HG02885 (cell line): Measurements from ENCODE around the gene CTNS.
A peak's percentile ranks its signal among the peaks of the same experiment; 100 is the strongest.

Source experiments
- ATAC-seq: cut with Tn5 transposase; IDR thresholded peaks from one replicate; pipeline ENCODE4 v1.9.1; 2021; ENCODE audit warnings: mild to moderate bottlenecking; ENCODE audit not compliant: unreplicated experiment, poor library complexity

The CTNS gene

DNA sequence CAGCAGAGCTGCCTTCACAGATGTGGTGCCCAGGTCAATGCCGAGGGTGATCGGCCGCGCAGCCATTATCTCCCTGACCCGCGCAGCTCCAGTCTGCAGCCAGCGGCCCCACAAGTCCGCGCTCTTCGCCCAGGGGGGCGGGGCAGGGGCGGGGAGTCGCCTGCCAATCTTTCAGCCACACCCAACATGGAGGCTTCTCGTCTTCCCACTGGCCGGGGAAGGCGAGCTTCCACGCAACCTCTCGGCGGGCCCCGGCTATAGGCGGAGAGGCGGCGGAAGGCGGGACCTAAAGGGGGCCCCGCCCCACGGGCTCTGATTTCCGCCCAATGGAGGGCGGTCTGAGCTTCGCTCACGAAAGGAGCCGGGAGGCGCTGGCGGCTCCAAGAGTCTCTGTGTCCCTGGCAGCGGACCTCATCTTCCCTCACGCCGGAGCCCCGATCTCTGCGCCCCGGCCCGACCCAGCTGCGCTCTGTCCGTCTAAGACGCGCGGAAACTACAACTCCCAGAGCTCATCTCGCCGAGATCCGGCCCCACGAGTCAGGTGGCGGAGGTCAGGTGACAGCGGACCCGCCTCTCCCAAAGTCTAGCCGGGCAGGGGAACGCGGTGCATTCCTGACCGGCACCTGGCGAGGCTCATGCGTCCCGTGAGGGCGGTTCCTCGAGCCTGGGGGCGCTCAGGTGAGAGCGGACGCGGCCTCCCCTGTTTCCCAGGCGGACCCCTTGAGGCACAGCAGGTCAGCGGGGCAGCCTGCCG lies at the start of gene CTNS, which contains the start of gene SHPK:
Gene CTNS (plus strand): TSS at position 607 of the 754 bp plus-strand sequence. CDS start 3,447 bp downstream, outside the sequence.
Gene SHPK (minus strand): TSS at position 97 of the 754 bp plus-strand sequence. CDS start 31 bp downstream, at position 66.
- peak; percentile 96 for ATAC-seq

GRCh38 chr17:3589784-3590183 lies 46.8 kb upstream of the CTNS start:
- no peak for ATAC-seq

GRCh38 chr17:3590231-3590630 lies 46.3 kb upstream of the CTNS start:
- ATAC-seq = no peak

DNA sequence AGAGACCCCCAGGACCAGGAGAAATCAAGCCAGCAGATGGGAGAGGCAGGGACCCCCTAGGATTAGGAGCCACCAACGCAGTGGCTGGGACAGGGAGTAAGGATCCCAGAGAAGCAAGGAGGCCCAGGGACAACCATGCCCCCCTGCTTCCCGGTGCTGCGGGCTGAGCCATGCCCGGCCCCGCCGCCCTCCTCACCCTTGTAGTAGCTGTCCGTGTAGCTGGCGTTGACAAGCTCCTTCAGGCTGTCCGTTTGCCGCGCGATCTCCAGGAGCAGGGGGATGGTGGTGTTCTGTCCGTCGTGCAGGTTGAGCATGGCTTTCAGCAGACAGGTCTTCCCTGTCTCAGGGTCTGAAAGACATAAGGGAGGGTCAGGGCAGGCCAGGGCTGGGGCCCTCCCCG lies 45.8 kb upstream of the CTNS start:
- no peak for ATAC-seq

- ATAC-seq = no peak
These were observed 44.2 kb upstream of the CTNS start for GRCh38 chr17:3592216-3592860.

GRCh38 chr17:3593384-3593783 lies 43.2 kb upstream of the CTNS start:
- no peak for ATAC-seq

DNA sequence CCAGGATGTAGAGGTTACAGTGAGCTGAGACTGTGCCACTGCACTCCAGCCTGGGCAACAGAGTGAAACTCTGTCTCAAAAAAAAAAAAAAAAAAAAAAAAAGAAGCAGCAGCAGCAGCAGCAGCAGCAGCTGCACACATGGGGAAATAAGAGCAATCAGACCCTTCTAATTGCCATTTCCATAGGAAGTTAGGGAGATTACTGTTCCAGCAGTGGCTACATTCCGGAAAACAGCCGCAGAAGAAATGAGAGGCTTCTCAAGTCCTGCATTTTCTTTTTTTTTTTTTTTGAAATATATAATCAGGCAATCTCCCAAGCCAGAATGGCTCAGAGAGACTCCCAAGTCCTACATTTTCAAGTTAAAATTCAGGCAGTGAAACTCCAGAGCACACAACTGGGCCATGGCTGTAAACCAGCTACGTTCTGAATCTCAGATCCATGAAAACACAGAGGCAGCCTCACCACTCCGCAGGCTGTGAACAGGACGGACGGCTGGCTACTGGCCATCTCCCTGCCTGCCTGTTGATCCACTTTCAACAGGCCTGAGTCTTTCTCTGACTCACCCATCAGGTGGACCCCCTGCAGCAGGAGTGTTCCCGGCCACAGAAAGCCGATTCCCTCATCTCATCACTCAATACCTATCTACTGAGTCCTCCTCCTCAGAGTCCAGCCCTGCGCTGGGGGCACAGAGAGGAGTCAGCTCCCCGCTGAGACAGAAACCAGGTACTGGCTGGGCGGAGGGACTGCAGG lies 42.3 kb upstream of the CTNS start:
- ATAC-seq = no peak

GRCh38 chr17:3594976-3595375 lies 41.6 kb upstream of the CTNS start:
- no peak for ATAC-seq

DNA sequence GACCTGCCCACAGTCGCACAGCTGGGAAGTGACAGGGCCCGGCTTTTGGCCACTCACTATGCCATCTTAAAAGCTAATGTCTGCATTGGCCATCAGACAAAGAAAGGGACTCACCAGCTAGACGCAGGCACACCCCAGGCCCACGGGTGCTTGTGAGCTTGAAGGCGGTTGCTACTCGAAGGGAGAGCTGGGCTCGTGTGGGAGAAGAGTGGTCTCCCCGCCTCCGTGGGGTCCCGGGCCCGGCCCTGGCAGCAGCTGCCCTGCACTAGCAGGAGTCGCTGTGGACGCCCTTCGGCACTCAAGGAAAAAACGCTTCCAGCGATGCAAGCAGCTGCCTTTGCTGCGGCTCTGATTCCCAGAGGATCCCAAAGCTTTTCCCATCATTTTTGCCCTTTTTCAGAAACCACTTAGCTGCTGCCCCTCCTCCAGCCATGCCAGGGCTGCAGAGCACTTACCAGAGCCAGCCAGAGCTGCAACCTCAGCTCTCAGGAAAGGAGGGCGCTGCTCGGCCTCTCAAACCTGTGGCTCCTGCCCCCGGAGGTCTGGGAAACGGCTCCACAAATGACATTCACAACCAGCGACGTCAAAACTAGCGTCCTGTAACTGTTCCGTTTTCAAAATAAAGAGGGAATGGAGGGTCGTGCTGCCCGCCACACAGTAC lies 39.6 kb upstream of the CTNS start:
- ATAC-seq = no peak

GRCh38 chr17:3598078-3598477 lies 38.5 kb upstream of the CTNS start:
- ATAC-seq = no peak

GRCh38 chr17:3600529-3601205 lies 35.9 kb upstream of the CTNS start:
- no peak for ATAC-seq

DNA sequence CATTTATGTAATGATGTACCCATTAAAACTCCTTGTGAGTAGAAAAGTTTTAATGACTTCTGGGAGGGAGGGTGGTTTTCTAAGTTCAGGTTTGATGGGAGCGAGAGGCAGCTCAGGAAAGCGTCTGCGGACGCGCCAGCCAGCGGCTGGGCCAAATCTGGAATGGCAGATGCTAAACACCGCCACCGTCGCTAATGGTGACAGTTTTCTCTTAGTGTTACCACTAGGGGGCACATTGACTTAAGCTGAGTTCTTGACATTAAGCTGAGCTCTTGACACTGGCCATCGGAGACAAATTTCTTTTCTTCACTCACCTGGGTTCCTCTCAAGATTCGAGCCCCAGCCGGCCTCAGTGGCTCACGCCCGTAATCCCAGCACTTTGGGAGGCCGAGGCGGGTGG lies 34.1 kb upstream of the CTNS start:
- no peak for ATAC-seq

DNA sequence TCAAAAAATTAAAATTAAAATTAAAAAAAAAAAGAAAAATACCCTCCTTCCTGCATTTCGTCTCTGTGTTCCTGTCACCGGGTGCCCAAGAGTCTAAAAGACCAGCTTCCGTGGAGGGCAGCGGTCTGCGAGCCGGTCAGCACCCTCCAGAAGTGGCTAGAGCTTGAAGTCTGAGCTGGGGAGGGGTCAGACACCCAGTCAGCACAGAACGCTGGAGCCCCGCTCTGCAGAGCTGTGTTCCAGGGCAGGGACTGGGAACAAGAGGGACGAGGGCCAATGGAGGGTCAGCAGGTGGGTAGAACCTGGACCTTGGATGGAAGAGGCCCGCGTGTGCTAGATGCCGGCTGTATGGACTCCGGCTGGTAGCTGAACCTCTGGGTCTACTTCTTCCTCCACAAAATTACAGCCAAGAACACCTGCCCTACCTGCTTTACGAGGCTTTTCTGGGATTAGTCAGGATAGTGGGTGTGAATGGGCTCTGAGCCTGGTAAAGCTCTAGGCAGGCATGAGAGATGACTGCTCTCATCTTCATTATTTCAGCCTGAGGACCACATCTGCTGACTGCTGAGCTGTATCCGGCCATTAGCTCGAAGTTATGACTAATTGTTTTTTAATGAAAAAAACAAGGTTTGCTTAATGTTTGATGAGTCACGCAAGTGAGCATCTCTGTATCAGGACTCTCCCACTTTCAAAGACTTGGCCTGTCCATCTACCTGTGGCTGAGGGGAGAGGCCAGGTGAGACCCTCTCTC lies 33.3 kb upstream of the CTNS start:
- ATAC-seq = no peak

- ATAC-seq = no peak
These were observed 32.7 kb upstream of the CTNS start for GRCh38 chr17:3603870-3604259.

- ATAC-seq = no peak
These were observed 26.9 kb upstream of the CTNS start for GRCh38 chr17:3609689-3610088.

DNA sequence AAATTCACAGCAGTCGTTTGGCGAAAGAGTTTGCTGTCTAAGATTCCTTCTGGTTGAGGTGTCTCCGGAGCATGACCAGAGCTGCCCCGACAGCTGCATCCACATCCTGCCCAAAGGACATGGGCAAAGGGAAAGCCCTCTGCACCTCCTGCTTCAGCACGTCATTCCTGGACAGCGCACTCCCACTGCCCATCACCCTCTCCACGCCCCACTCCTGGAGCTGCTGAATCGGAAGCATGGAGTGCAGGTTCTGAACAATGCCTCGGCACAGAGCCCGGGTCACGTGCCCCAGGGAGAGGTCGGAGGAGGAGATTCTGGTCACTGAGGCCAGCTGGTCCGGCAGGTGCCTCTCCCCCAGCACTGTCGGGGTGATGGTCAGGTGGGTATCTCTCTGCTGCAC lies 26.0 kb upstream of the CTNS start:
- no peak for ATAC-seq

- no peak for ATAC-seq
These were observed 23.4 kb upstream of the CTNS start for GRCh38 chr17:3613124-3613523.

DNA sequence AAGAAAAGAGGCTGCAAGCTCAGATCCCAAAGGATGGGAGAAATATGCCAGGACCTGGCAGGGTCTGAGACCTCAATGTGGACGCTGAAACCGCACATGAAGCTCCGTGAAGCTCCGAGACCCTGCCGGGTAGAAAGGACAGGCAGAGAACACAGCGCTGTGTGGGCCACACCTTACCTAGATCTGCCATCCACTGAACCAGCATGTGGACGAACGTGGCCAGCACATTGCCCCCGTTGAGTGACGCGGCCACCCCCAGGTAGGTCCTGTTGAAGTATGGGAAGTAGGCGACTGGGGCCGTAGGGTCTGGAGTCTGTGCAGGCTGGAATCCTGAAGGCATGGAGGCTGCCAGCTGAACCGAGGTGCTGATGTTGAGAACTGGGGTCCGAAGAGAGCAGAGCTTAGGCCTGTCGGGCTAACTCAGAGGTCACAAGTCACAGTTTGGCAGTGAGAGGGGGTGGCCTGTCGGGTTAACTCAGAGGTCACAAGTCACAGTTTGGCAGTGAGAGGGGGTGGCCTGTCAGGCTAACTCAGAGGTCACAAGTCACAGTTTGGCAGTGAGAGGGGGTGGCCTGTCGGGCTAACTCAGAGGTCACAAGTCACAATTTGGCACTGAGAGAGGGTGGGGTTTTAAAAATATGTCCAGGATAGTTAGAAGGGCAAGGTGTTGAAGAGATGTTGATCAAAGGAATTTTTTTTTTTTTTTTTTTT lies 21.2 kb upstream of the CTNS start:
- no peak for ATAC-seq
